ENCODE results near the gene SMYD1.

Gene SMYD1

GRCh38 chr2:88022669-88022921, 45.0 kb upstream of the SMYD1 start:
- no peak for DNase-seq
- peaks cover 5 to 10% of the 10 kb centered on the region in 2 experiments for H3K4me1 ChIP-seq (ENCODE audit: control insufficient read depth in 1 of 2, insufficient read depth in 2 of 2, low read length in 2 of 2)
- no peaks in the 10 kb centered on the region for H3K27me3 ChIP-seq (ENCODE audit: insufficient read depth, low read length)
- no peak overlapping the region for H2BK5ac ChIP-seq (ENCODE audit: low read depth, low read length, poor library complexity)
- no peak overlapping the region for H3K4ac ChIP-seq (ENCODE audit: low read depth, low read length)
- H2BK12ac ChIP-seq (ENCODE audit: low read length): no peak overlapping the region
- H3K36me3 ChIP-seq (ENCODE audit: control insufficient read depth in 1 of 2, insufficient read depth in 2 of 2, low read length in 2 of 2): no peaks in the 10 kb centered on the region
- peaks cover 2% of the 10 kb centered on the region for H3K79me2 ChIP-seq (ENCODE audit: control insufficient read depth, insufficient read depth, low read length, poor library complexity)
- H2AFZ ChIP-seq (ENCODE audit: insufficient read depth, low read length, poor library complexity): no peak overlapping the region
- H4K12ac ChIP-seq (ENCODE audit: low read depth, low read length): no peak overlapping the region
- H3K4me2 ChIP-seq (ENCODE audit: low read length): no peak overlapping the region
- H3K4me3 ChIP-seq (ENCODE audit: low read depth, low read length): no peak overlapping the region
- no peaks in the 10 kb centered on the region for H3K9me3 ChIP-seq (ENCODE audit: insufficient read depth, low read depth, low read length)
- no peak overlapping the region for H3K14ac ChIP-seq (ENCODE audit: low read length)
- H2AK5ac ChIP-seq (ENCODE audit: low read length): no peak overlapping the region
- H4K91ac ChIP-seq (ENCODE audit: low read depth, low read length): no peak overlapping the region
- H3K79me1 ChIP-seq (ENCODE audit: low read length): peaks cover 2% of the 10 kb centered on the region
- no CpG with 5 or more reads among the region's 5 CpGs for WGBS (ENCODE audit: extremely low coverage, insufficient coverage, insufficient read length)
- H3K18ac ChIP-seq (ENCODE audit: low read length): no peak overlapping the region
- no peak overlapping the region for H4K8ac ChIP-seq (ENCODE audit: low read depth, low read length)
- no peak overlapping the region for H3K9ac ChIP-seq (ENCODE audit: low read length)
- H3K23ac ChIP-seq (ENCODE audit: low read length): no peak overlapping the region
- no peak overlapping the region for H2BK120ac ChIP-seq (ENCODE audit: insufficient read depth, low read length, poor library complexity)
- H3K27ac ChIP-seq (ENCODE audit: low read depth, low read length): no peak overlapping the region

- Histone ChIP-seq H3K9me3 (ENCODE audit: insufficient read depth, low read depth, low read length) (no peaks in the 10 kb centered on the region), H2BK12ac (ENCODE audit: low read length) (no peak overlapping the region), H3K4me2 (ENCODE audit: low read length) (peak overlapping the region; percentile 52), H4K8ac (ENCODE audit: low read depth, low read length) (no peak overlapping the region), H3K27ac (ENCODE audit: low read depth, low read length) (no peak overlapping the region), H3K4ac (ENCODE audit: low read depth, low read length) (no peak overlapping the region), H4K12ac (ENCODE audit: low read depth, low read length) (no peak overlapping the region), H2BK5ac (ENCODE audit: low read depth, low read length, poor library complexity) (no peak overlapping the region), H4K91ac (ENCODE audit: low read depth, low read length) (no peak overlapping the region), H2BK120ac (ENCODE audit: insufficient read depth, low read length, poor library complexity) (no peak overlapping the region), H3K18ac (ENCODE audit: low read length) (no peak overlapping the region), H2AFZ (ENCODE audit: insufficient read depth, low read length, poor library complexity) (no peak overlapping the region), H3K9ac (ENCODE audit: low read length) (no peak overlapping the region), H3K23ac (ENCODE audit: low read length) (no peak overlapping the region), H3K36me3 (ENCODE audit: control insufficient read depth in 1 of 2, insufficient read depth in 2 of 2, low read length in 2 of 2) (peaks cover 0 to 7% of the 10 kb centered on the region in 2 experiments), H3K14ac (ENCODE audit: low read length) (no peak overlapping the region), H3K79me2 (ENCODE audit: control insufficient read depth, insufficient read depth, low read length, poor library complexity) (no peaks in the 10 kb centered on the region), H3K4me1 (ENCODE audit: control insufficient read depth in 1 of 2, insufficient read depth in 2 of 2, low read length in 2 of 2) (no peaks in the 10 kb centered on the region), H3K79me1 (ENCODE audit: low read length) (peaks cover 2% of the 10 kb centered on the region), H3K4me3 (ENCODE audit: low read depth, low read length) (no peak overlapping the region), H3K27me3 (ENCODE audit: insufficient read depth, low read length) (no peaks in the 10 kb centered on the region), H2AK5ac (ENCODE audit: low read length) (no peak overlapping the region)
- DNase-seq: no peak
- WGBS (ENCODE audit: extremely low coverage, insufficient coverage, insufficient read length): no CpG with 5 or more reads among the region's 6 CpGs
These were observed 43.1 kb upstream of the SMYD1 start for GRCh38 chr2:88024509-88024908.

- H4K91ac ChIP-seq (ENCODE audit: low read depth, low read length): no peak overlapping the region
- H3K18ac ChIP-seq (ENCODE audit: low read length): no peak overlapping the region
- no peak for DNase-seq
- H2AFZ ChIP-seq (ENCODE audit: insufficient read depth, low read length, poor library complexity): no peak overlapping the region
- no peak overlapping the region for H3K4me3 ChIP-seq (ENCODE audit: low read depth, low read length)
- no peak overlapping the region for H3K4ac ChIP-seq (ENCODE audit: low read depth, low read length)
- H3K4me2 ChIP-seq (ENCODE audit: low read length): no peak overlapping the region
- H2BK12ac ChIP-seq (ENCODE audit: low read length): no peak overlapping the region
- H2BK120ac ChIP-seq (ENCODE audit: insufficient read depth, low read length, poor library complexity): no peak overlapping the region
- H4K8ac ChIP-seq (ENCODE audit: low read depth, low read length): no peak overlapping the region
- no peaks in the 10 kb centered on the region for H3K27me3 ChIP-seq (ENCODE audit: insufficient read depth, low read length)
- peaks cover 5 to 11% of the 10 kb centered on the region in 2 experiments for H3K36me3 ChIP-seq (ENCODE audit: control insufficient read depth in 1 of 2, insufficient read depth in 2 of 2, low read length in 2 of 2)
- H4K12ac ChIP-seq (ENCODE audit: low read depth, low read length): no peak overlapping the region
- no peak overlapping the region for H2BK5ac ChIP-seq (ENCODE audit: low read depth, low read length, poor library complexity)
- no peak overlapping the region for H2AK5ac ChIP-seq (ENCODE audit: low read length)
- H3K9ac ChIP-seq (ENCODE audit: low read length): no peak overlapping the region
- no peaks in the 10 kb centered on the region for H3K9me3 ChIP-seq (ENCODE audit: insufficient read depth, low read depth, low read length)
- no peak overlapping the region for H3K14ac ChIP-seq (ENCODE audit: low read length)
- H3K79me2 ChIP-seq (ENCODE audit: control insufficient read depth, insufficient read depth, low read length, poor library complexity): no peaks in the 10 kb centered on the region
- H3K4me1 ChIP-seq (ENCODE audit: control insufficient read depth in 1 of 2, insufficient read depth in 2 of 2, low read length in 2 of 2): no peaks in the 10 kb centered on the region
- no peak overlapping the region for H3K23ac ChIP-seq (ENCODE audit: low read length)
- WGBS (ENCODE audit: extremely low coverage, insufficient coverage, insufficient read length): no CpG with 5 or more reads among the region's 10 CpGs
- no peak overlapping the region for H3K27ac ChIP-seq (ENCODE audit: low read depth, low read length)
- H3K79me1 ChIP-seq (ENCODE audit: low read length): peaks cover 2% of the 10 kb centered on the region
These were observed 39.8 kb upstream of the SMYD1 start for GRCh38 chr2:88027697-88028389.

GRCh38 chr2:88028931-88029330, 38.7 kb upstream of the SMYD1 start:
- Histone ChIP-seq H2AK5ac (ENCODE audit: low read length) (no peak overlapping the region), H2AFZ (ENCODE audit: insufficient read depth, low read length, poor library complexity) (no peak overlapping the region), H3K4me3 (ENCODE audit: low read depth, low read length) (no peak overlapping the region), H3K4me1 (ENCODE audit: control insufficient read depth in 1 of 2, insufficient read depth in 2 of 2, low read length in 2 of 2) (no peaks in the 10 kb centered on the region), H3K9ac (ENCODE audit: low read length) (no peak overlapping the region), H2BK5ac (ENCODE audit: low read depth, low read length, poor library complexity) (no peak overlapping the region), H4K12ac (ENCODE audit: low read depth, low read length) (no peak overlapping the region), H3K27ac (ENCODE audit: low read depth, low read length) (no peak overlapping the region), H3K4ac (ENCODE audit: low read depth, low read length) (no peak overlapping the region), H4K91ac (ENCODE audit: low read depth, low read length) (no peak overlapping the region), H3K14ac (ENCODE audit: low read length) (no peak overlapping the region), H2BK120ac (ENCODE audit: insufficient read depth, low read length, poor library complexity) (no peak overlapping the region), H3K36me3 (ENCODE audit: control insufficient read depth in 1 of 2, insufficient read depth in 2 of 2, low read length in 2 of 2) (peaks cover 5 to 11% of the 10 kb centered on the region in 2 experiments), H4K8ac (ENCODE audit: low read depth, low read length) (no peak overlapping the region), H3K4me2 (ENCODE audit: low read length) (no peak overlapping the region), H3K79me2 (ENCODE audit: control insufficient read depth, insufficient read depth, low read length, poor library complexity) (no peaks in the 10 kb centered on the region), H3K79me1 (ENCODE audit: low read length) (peaks cover 2% of the 10 kb centered on the region), H3K23ac (ENCODE audit: low read length) (no peak overlapping the region), H3K9me3 (ENCODE audit: insufficient read depth, low read depth, low read length) (no peaks in the 10 kb centered on the region), H2BK12ac (ENCODE audit: low read length) (no peak overlapping the region), H3K27me3 (ENCODE audit: insufficient read depth, low read length) (no peaks in the 10 kb centered on the region), H3K18ac (ENCODE audit: low read length) (no peak overlapping the region)
- DNase-seq: no peak
- WGBS (ENCODE audit: extremely low coverage, insufficient coverage, insufficient read length): no CpG with 5 or more reads among the region's 4 CpGs
